Gastroesophageal sphincter (tissue), 4 donors: Measurements from ENCODE around the gene B4GALT7. TPM values are rescaled to one million over a fixed set of nuclear protein-coding genes. Genes with fewer than 3 reads are reported as not detected.

ENCODE experiments used
- ATAC-seq: fragments of 150-250 bp; one replicate; pipeline ENCODE4 v1.9.1; 2016; ENCODE audit warnings: mild to moderate bottlenecking, moderate library complexity
- H3K27ac ChIP-seq, 4 donors: fragments of 200-600 bp; sonication (generic) in 3 of 4; 1 replicate in 3 of 4; 2 replicates in 1 of 4; pipeline ENCODE4 v1.5.1; 2016 to 2019
- H3K27me3 ChIP-seq: fragments of 200-600 bp; sonication (generic); one replicate; pipeline ENCODE4 v1.5.1; 2019
- H3K36me3 ChIP-seq, 2 donors: fragments of 200-600 bp; sonication (generic); one replicate each; pipeline ENCODE4 v1.5.1; 2019; ENCODE audit warnings: control low read depth in 1 of 2
- H3K4me1 ChIP-seq, 3 donors: fragments of 200-600 bp; sonication (generic); 1 replicate in 2 of 3; 2 replicates in 1 of 3; pipeline ENCODE4 v1.5.1; 2016 to 2019; ENCODE audit warnings: control low read depth in 2 of 3
- H3K4me3 ChIP-seq, 2 donors: fragments of 200-600 bp; sonication (generic); one replicate each; pipeline ENCODE4 v1.5.1; 2019; ENCODE audit warnings: mild to moderate bottlenecking in 1 of 2, moderate library complexity in 1 of 2
- H3K9me3 ChIP-seq, 3 donors: fragments of 200-600 bp; sonication (generic); one replicate each; pipeline ENCODE4 v1.5.1; 2017 to 2019; ENCODE audit warnings: control low read depth in 2 of 3
- EP300 ChIP-seq: sonication (generic); formaldehyde crosslinking; IDR thresholded peaks from one replicate; pipeline ENCODE4 v1.6.1; 2017; ENCODE audit warnings: antibody characterized with exemption, mild to moderate bottlenecking
- POLR2A ChIP-seq, 2 donors: fragments of 450-650 bp; IDR thresholded peaks; one replicate each; pipeline ENCODE4 v1.6.1; 2017; ENCODE audit warnings: antibody characterized with exemption in 2 of 2, mild to moderate bottlenecking in 2 of 2, moderate library complexity in 1 of 2
- POLR2AphosphoS5 ChIP-seq: sonication (generic); formaldehyde crosslinking; IDR thresholded peaks from one replicate; pipeline ENCODE4 v1.6.1; 2017; ENCODE audit warnings: antibody characterized with exemption
- WGBS, 2 donors: methylation state at CpG; one replicate each; pipeline ENCODE4 v1.1.5; 2018; ENCODE audit warnings: low coverage in 1 of 2; 5-methylcytosine and 5-hydroxymethylcytosine counted together
- total RNA-seq, 4 donors: library from RNA; depleted of rRNA; stranded (reverse); fragments of >200 nt; gene quantifications; one replicate each; pipeline ENCODE4 v1.1.0, GENCODE V29; 2016
- TF ChIP-seq, protein P1 (sequence below), 4 experiments: fragments of 200-600 bp in 2 of 4; fragments of 450-650 bp in 2 of 4; sonication (generic) in 1 of 4; IDR thresholded peaks; one replicate each; pipeline ENCODE4 v1.5.1; 2017 to 2019; ENCODE audit warnings: antibody characterized with exemption in 4 of 4, mild to moderate bottlenecking in 2 of 4, moderate library complexity in 2 of 4

The B4GALT7 gene
- total RNA-seq, 4 donors from 2014 or later = 10.2 to 19.5 (median 15.5) TPM

DNA sequence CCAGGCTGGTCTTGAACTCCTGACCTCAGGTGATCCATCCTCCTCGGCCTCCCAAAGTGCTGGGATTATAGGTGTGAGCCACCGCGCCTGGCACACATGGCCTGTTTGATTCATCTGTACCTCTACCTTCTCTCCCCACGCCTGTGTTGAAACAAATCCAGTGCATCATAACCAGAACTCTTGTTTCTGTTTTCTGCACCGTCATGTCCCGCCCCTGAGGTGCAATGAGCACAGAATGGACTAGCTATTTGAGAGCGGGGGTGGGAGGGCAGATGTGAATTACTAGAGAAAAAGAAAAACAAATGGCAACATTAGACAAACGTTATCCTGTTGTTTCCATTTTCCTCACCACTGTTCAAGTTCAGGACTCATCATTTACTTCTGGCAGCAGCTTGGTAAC lies 34.9 kb upstream of the B4GALT7 start:
- Histone ChIP-seq H3K9me3 (no peaks in the 10 kb centered on the region), H3K4me1 (no peaks in the 10 kb centered on the region), H3K36me3 (no peaks in the 10 kb centered on the region), H3K27me3 (peaks cover 17% of the 10 kb centered on the region), H3K4me3 (no peak overlapping the region), H3K27ac (no peak overlapping the region)
- 73 to 84% methylated on average over 3 to 6 of the region's 8 CpGs for WGBS, 2 donors
- TF ChIP-seq, protein P1, sequence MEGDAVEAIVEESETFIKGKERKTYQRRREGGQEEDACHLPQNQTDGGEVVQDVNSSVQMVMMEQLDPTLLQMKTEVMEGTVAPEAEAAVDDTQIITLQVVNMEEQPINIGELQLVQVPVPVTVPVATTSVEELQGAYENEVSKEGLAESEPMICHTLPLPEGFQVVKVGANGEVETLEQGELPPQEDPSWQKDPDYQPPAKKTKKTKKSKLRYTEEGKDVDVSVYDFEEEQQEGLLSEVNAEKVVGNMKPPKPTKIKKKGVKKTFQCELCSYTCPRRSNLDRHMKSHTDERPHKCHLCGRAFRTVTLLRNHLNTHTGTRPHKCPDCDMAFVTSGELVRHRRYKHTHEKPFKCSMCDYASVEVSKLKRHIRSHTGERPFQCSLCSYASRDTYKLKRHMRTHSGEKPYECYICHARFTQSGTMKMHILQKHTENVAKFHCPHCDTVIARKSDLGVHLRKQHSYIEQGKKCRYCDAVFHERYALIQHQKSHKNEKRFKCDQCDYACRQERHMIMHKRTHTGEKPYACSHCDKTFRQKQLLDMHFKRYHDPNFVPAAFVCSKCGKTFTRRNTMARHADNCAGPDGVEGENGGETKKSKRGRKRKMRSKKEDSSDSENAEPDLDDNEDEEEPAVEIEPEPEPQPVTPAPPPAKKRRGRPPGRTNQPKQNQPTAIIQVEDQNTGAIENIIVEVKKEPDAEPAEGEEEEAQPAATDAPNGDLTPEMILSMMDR (IDR thresholded peaks at IDR 0.05) = no peak
- TF ChIP-seq POLR2A (IDR thresholded peaks at IDR 0.05) (no peak), POLR2AphosphoS5 (no peak), EP300 (no peak)
- ATAC-seq = no peak

DNA sequence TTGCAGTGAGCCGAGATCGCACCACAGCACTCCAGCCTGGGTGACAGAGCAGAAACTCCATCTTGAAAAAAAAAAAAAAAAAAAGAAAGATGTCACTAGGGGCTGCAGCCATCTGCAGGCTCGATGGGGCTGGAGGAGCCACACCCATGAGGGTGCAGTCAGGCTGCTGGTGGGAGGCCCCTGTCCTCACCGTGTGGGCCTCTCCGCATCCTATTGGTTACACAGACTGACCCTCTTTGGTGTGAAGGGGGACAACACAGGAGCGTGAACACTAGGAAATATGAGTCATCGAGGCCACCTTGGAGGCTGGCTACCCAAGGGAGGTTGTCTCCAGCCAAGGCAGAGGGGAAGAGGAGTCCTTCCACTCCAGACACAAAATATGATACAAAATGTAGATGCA lies 31.6 kb upstream of the B4GALT7 start:
- Histone ChIP-seq H3K4me3 (no peak overlapping the region), H3K27me3 (peaks cover 17% of the 10 kb centered on the region), H3K27ac (no peak overlapping the region), H3K9me3 (no peaks in the 10 kb centered on the region), H3K36me3 (no peaks in the 10 kb centered on the region), H3K4me1 (no peaks in the 10 kb centered on the region)
- 44 to 66% methylated on average over 5 to 6 of the region's 7 CpGs for WGBS, 2 donors
- ATAC-seq = no peak
- TF ChIP-seq EP300 (no peak), POLR2A (IDR thresholded peaks at IDR 0.05) (no peak), POLR2AphosphoS5 (no peak)
- TF ChIP-seq, protein P1 (IDR thresholded peaks at IDR 0.05) = no peak

DNA sequence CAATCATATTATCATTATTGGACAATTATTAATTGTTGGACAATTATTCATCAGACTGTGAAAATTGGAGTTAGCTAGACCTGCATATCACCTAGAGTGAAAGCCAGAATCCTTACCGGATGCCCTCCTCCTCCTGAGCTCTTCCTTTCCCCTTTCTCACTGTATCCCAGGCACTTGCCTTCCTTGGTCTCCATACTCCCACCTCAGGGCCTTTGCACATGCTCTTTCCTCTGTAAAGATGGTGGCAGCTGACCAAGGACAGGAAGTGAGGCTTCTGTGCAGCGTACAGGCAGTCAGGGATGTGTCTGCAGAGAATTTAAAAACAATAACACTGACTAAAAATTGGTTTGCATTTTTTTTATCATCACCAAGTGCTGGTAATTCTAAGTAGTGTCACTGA lies 30.0 kb upstream of the B4GALT7 start:
- whole genome bisulfite sequencing, 2 donors = 78% methylated on average over 1 of the region's 2 CpGs
- Histone ChIP-seq H3K27ac (no peak overlapping the region), H3K9me3 (no peaks in the 10 kb centered on the region), H3K27me3 (peaks cover 17% of the 10 kb centered on the region), H3K36me3 (no peaks in the 10 kb centered on the region), H3K4me1 (no peaks in the 10 kb centered on the region), H3K4me3 (no peak overlapping the region)
- TF ChIP-seq POLR2A (IDR thresholded peaks at IDR 0.05) = no peak
- TF ChIP-seq POLR2AphosphoS5 = no peak
- no peak for TF ChIP-seq EP300
- TF ChIP-seq, protein P1 (IDR thresholded peaks at IDR 0.05) = no peak
- no peak for ATAC-seq

DNA sequence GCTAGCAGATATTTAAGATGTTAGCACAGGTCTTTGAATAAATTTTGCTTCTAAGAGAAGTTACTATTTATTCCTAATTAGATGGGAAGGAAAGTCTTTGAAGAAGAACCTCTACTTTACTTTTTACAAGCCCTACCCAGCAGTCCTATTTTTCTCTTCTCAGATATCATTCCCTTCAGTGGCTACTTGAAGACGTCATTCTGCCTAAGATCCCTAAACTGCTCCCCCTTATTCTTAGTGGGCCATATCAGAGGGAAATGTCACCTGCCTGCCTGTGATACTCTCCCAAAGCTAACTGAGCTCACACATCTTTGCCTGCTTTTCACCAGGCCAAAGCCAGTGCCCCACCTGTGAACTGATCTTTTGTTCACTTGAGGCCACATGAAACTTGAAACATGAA lies 24.4 kb upstream of the B4GALT7 start:
- Histone ChIP-seq H3K27ac (no peak overlapping the region), H3K27me3 (no peaks in the 10 kb centered on the region), H3K4me3 (no peak overlapping the region), H3K4me1 (no peaks in the 10 kb centered on the region), H3K36me3 (no peaks in the 10 kb centered on the region), H3K9me3 (no peaks in the 10 kb centered on the region)
- WGBS, 2 donors = 62% methylated on average over 1 of the region's 1 CpG; no CpG with 5 or more reads in 1 of the 2 donors
- ATAC-seq = no peak
- no peak for TF ChIP-seq POLR2A (IDR thresholded peaks at IDR 0.05)
- TF ChIP-seq, protein P1 (IDR thresholded peaks at IDR 0.05) = no peak
- no peak for TF ChIP-seq POLR2AphosphoS5
- no peak for TF ChIP-seq EP300

DNA sequence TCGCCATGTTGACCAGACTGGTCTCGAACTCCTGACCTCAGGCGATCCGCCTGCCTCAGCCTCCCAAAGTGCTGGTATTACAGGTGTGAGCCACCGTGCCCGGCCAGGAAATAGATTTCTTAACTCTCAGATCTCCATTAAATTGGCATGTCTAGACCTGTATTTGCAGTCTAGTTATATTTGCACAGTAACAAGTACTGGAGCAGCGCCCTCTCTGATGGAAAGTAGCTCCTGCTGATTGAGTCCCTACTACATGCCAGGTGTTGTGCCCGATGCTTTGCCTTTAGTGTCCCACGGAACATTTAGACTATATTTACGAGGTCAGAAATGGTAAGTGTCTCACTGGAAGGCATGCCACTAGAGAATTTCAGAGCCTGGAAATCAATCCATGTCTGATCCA lies 23.8 kb upstream of the B4GALT7 start:
- TF ChIP-seq, protein P1 (IDR thresholded peaks at IDR 0.05) = no peak
- TF ChIP-seq EP300 (no peak), POLR2A (IDR thresholded peaks at IDR 0.05) (no peak), POLR2AphosphoS5 (no peak)
- WGBS, 2 donors = 79 to 88% methylated on average over 6 to 7 of the region's 10 CpGs
- no peak overlapping the region for H3K27ac ChIP-seq
- H3K27me3 ChIP-seq = no peaks in the 10 kb centered on the region
- H3K4me1 ChIP-seq = no peaks in the 10 kb centered on the region
- no peaks in the 10 kb centered on the region for H3K9me3 ChIP-seq
- no peak for ATAC-seq
- H3K36me3 ChIP-seq = no peaks in the 10 kb centered on the region
- H3K4me3 ChIP-seq = no peak overlapping the region
